ENCODE results near the gene ARHGEF19.

DNA sequence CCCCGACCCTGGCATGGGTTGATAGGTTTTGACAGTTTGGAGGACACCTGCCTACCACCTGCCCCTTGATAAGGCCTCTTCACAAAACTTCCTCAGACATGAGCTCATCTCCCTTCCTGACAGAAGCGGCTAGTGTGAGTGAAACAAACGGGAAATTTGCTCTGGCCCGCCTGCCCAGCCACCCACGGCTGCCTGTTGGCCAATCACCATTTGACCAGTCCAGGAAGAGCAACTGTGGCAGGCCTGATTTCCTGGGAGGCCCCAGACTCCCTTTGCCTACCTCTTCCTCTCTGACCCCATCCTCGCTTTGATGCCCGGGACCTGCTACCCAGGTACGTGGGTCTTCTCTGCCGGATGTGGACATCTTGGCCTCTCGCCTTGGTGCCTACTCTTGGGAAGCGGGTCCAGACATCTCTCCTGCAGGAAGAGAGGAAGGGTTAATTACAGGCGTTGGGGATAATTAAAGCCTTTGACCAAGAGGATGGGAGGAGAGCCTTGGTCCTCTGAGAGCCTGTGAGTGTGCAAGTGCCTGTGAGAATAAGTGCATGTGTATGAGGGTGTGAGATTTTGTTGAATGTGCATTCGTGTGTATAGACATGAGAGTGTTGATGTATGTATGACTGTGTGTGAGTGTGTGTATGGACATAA lies 55.5 kb downstream of the ARHGEF19 start:
- TF ChIP-seq, protein P1, sequence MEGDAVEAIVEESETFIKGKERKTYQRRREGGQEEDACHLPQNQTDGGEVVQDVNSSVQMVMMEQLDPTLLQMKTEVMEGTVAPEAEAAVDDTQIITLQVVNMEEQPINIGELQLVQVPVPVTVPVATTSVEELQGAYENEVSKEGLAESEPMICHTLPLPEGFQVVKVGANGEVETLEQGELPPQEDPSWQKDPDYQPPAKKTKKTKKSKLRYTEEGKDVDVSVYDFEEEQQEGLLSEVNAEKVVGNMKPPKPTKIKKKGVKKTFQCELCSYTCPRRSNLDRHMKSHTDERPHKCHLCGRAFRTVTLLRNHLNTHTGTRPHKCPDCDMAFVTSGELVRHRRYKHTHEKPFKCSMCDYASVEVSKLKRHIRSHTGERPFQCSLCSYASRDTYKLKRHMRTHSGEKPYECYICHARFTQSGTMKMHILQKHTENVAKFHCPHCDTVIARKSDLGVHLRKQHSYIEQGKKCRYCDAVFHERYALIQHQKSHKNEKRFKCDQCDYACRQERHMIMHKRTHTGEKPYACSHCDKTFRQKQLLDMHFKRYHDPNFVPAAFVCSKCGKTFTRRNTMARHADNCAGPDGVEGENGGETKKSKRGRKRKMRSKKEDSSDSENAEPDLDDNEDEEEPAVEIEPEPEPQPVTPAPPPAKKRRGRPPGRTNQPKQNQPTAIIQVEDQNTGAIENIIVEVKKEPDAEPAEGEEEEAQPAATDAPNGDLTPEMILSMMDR (IDR thresholded peaks at IDR 0.05; ENCODE audit: low read depth, low read length, poor library complexity, severe bottlenecking): no peak
- TF ChIP-seq EZH2phosphoT487 (IDR thresholded peaks at IDR 0.05; ENCODE audit: borderline replicate concordance, low read length): no peak

All from DOHH2 (cell line).